H1 (cell line): ENCODE data around the gene CNPY4. TPM values are rescaled to one million over a fixed set of nuclear protein-coding genes. Genes with fewer than 3 reads are reported as not detected.
A peak's percentile ranks its signal among the peaks of the same experiment; 100 is the strongest.

Experiments used
- EP300 ChIP-seq, 2 experiments: IDR thresholded peaks; 1 replicate in 1 of 2; 2 replicates in 1 of 2; pipeline ENCODE4 v1.6.1; 2011 to 2012; ENCODE audit warnings: low read depth in 2 of 2, low read length in 2 of 2, mild to moderate bottlenecking in 2 of 2, borderline replicate concordance in 1 of 2, inconsistent platforms in 1 of 2, moderate library complexity in 1 of 2
- FOSL1 ChIP-seq: IDR thresholded peaks from 2 replicates; pipeline ENCODE4 v1.6.1; 2011; ENCODE audit warnings: mild to moderate bottlenecking, low read depth, low read length, moderate library complexity; ENCODE audit not compliant: insufficient read depth
- HDAC6 ChIP-seq: IDR thresholded peaks from one replicate; pipeline ENCODE4 v1.7.1; 2012; ENCODE audit warnings: low read depth, mild to moderate bottlenecking, inconsistent platforms, low read length, moderate library complexity
- polyA plus RNA-seq, 7 experiments: library from polyadenylated mRNA; depleted of rRNA in 3 of 7; stranded (reverse) in 5 of 7; unstranded in 2 of 7; fragments of >200 nt in 5 of 7; fragments of 200-250 nt in 2 of 7; gene quantifications; 1 replicate in 5 of 7; 2 replicates in 1 of 7; 4 replicates in 1 of 7; pipeline versions ENCODE4 v1.2.1 to v1.2.3, GENCODE V29; 2011 to 2013; ENCODE audit warnings: missing spikeins in 2 of 7, mixed read lengths in 2 of 7
- total RNA-seq: library from RNA; stranded (reverse); fragmentation: NEBNext Ultra II Directional; extraction: Animal tissue kit (Norgen Biotek cat#: 25700); gene quantifications from 2 replicates; pipeline ENCODE4 v1.2.1, GENCODE V29; 2021

CNPY4 gene
- total and polyA plus RNA-seq, 2 of the 8 experiments (the other 6 are each of a cell fraction or from before 2014, with no cell fraction given), result 10.2 to 15.3 TPM

- TF ChIP-seq EP300 (IDR thresholded peaks at IDR 0.05; ENCODE audit: borderline replicate concordance in 1 of 2, low read depth in 2 of 2, low read length in 2 of 2), result peak in 1 of 2 experiments; percentile 98; a peak in 2 of 3 replicates
- TF ChIP-seq FOSL1, result no peak
- no peak for TF ChIP-seq HDAC6
Measured at GRCh38 chr7:100126931-100127865, 7.8 kb downstream of the CNPY4 start, which contains the start of gene MBLAC1 (continued).
